Colonic mucosa (tissue), 4 donors: ENCODE measurements around the gene EIF2D. TPM values are rescaled to one million over a fixed set of nuclear protein-coding genes. Genes with fewer than 3 reads are reported as not detected.

Experiments used
- DNase-seq: peaks from one replicate; pipeline ENCODE4 v3.0.0-alpha.2; 2020
- H3K27ac ChIP-seq: fragments of 200-600 bp; one replicate; pipeline ENCODE4 v1.8.0; 2021
- H3K27me3 ChIP-seq: fragments of 200-600 bp; one replicate; pipeline ENCODE4 v1.8.0; 2021
- H3K36me3 ChIP-seq: fragments of 200-600 bp; one replicate; pipeline ENCODE4 v1.8.0; 2021
- H3K4me1 ChIP-seq: fragments of 200-600 bp; one replicate; pipeline ENCODE4 v1.8.0; 2021; ENCODE audit warnings: mild to moderate bottlenecking
- H3K4me3 ChIP-seq: fragments of 200-600 bp; one replicate; pipeline ENCODE4 v1.8.0; 2021
- H3K9ac ChIP-seq, 2 donors: one replicate each; pipeline ENCODE4 v1.7.0; 2013; ENCODE audit warnings: control low read depth in 2 of 2, low read depth in 2 of 2, low read length in 2 of 2
- H3K9me3 ChIP-seq: fragments of 200-600 bp; one replicate; pipeline ENCODE4 v1.8.0; 2021
- CTCF ChIP-seq: fragments of 200-600 bp; IDR thresholded peaks from one replicate; pipeline ENCODE4 v1.8.0; 2022; ENCODE audit warnings: antibody characterized with exemption, mild to moderate bottlenecking
- intact Hi-C: fragments of 100-400 bp; cut with DNase I; formaldehyde crosslinking; loops from one replicate; pipeline ENCODE4 v1.14.1; 2022
- total RNA-seq, 2 donors: library from RNA; stranded (reverse); fragmentation: NEBNext Ultra II Directional in 1 of 2; extraction: Animal tissue kit (Norgen Biotek cat#: 25700) in 1 of 2; gene quantifications; one replicate each; pipeline ENCODE4 v1.2.1, GENCODE V29; 2021
- donor health status: healthy.
- donor health status: DM: no; HTN: no; CAD: no.
- donor health status: DM: no; HTN: no; CAD: no.

Gene EIF2D
- total RNA-seq, 2 donors from 2014 or later: 39.2 to 45.0 TPM

GRCh38 chr1:206556047-206556749 is 56.1 kb downstream of the EIF2D start:
- H3K9ac ChIP-seq: peak overlapping the region in 1 of 2 donors; percentile 27
- peak overlapping the region; percentile 58 for H3K4me3 ChIP-seq
- no peaks in the 10 kb centered on the region for H3K27me3 ChIP-seq
- H3K27ac ChIP-seq: peak overlapping the region; percentile 85
- intact Hi-C loops: no loop called here
- no peaks in the 10 kb centered on the region for H3K36me3 ChIP-seq
- H3K9me3 ChIP-seq: no peaks in the 10 kb centered on the region
- H3K4me1 ChIP-seq: no peaks in the 10 kb centered on the region
- no peak for DNase-seq
- no peak for TF ChIP-seq CTCF

DNA sequence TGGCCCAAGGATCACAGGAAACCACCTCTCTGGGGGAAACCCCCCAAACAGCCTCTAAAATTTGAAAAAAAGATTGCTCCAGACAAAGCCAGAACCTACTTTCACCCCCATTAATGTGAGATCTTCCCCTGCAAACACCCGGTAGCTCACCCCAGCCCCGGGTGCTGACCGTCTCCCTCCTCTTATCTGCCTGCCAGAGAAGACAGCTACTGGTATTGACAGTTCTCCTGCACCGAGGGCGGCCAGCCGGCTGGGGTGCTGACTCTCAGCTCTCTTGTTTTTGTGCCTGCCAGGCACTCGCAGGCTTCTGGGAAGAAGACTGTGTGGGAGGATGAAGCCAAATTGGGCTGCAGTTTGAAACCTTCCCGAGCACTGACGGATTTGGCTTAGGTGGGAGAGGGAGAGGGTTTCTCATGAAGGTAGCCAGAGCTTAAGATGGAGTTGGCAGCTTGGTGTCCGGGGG is 56.8 kb downstream of the EIF2D start:
- no peak for TF ChIP-seq CTCF
- no peaks in the 10 kb centered on the region for H3K4me1 ChIP-seq

GRCh38 chr1:206554701-206555472 is 57.4 kb downstream of the EIF2D start:
- intact Hi-C loops: no loop called here
- Histone ChIP-seq H3K9ac (no peak overlapping the region), H3K36me3 (no peaks in the 10 kb centered on the region), H3K9me3 (no peaks in the 10 kb centered on the region), H3K27me3 (no peaks in the 10 kb centered on the region), H3K27ac (no peak overlapping the region), H3K4me3 (no peak overlapping the region), H3K4me1 (no peaks in the 10 kb centered on the region)
- no peak for DNase-seq
- no peak for TF ChIP-seq CTCF

More for the DNA sequence above, 56.8 kb downstream of the EIF2D start:
- Histone ChIP-seq H3K9ac (no peak overlapping the region), H3K9me3 (no peaks in the 10 kb centered on the region), H3K27me3 (no peaks in the 10 kb centered on the region), H3K36me3 (no peaks in the 10 kb centered on the region), H3K27ac (no peak overlapping the region), H3K4me3 (no peak overlapping the region)
- no peak for DNase-seq
- intact Hi-C loops: no loop called here

- intact Hi-C loops: no loop called here
- DNase-seq: no peak
- Histone ChIP-seq H3K9ac (no peak overlapping the region), H3K27me3 (no peaks in the 10 kb centered on the region), H3K36me3 (no peaks in the 10 kb centered on the region), H3K4me3 (no peak overlapping the region), H3K27ac (no peak overlapping the region), H3K9me3 (no peaks in the 10 kb centered on the region), H3K4me1 (no peaks in the 10 kb centered on the region)
- TF ChIP-seq CTCF: no peak
Measured at GRCh38 chr1:206554211-206554610, 58.1 kb downstream of the EIF2D start.

DNA sequence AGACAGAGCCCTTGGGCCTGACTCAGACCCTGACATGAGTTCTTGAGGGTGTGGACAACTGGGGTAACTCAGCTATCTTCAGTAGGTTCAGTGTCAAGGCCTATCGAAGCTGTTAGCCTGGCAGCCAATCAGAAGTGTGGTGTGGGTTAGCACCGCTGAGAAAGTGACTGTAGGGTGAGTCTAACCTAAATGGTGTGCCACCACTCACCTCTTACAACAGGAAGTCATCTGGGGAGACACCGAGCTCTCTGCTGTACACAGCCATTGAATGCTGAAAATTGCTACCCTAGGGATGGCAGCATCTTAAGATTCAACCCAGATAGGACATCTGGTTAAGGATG is 60.3 kb downstream of the EIF2D start:
- H3K4me3 ChIP-seq: no peak overlapping the region
- no peaks in the 10 kb centered on the region for H3K4me1 ChIP-seq
- H3K36me3 ChIP-seq: no peaks in the 10 kb centered on the region
- H3K27ac ChIP-seq: no peak overlapping the region
- no peak overlapping the region for H3K9ac ChIP-seq
- no peak for TF ChIP-seq CTCF
- DNase-seq: no peak
- no peaks in the 10 kb centered on the region for H3K9me3 ChIP-seq
- no peaks in the 10 kb centered on the region for H3K27me3 ChIP-seq
- intact Hi-C loops: no loop called here
